CD4-positive, alpha-beta T cell (primary cell): ENCODE measurements around the gene IRF7. TPM values are rescaled to one million over a fixed set of nuclear protein-coding genes. Genes with fewer than 3 reads are reported as not detected.

Source experiments
- ATAC-seq: fragments of 200-7000 bp; cut with Tn5 transposase; one replicate; pipeline ENCODE4 v1.10.0; 2022; ENCODE audit warnings: mild to moderate bottlenecking; ENCODE audit not compliant: poor library complexity
- CTCF ChIA-PET: fragments of 350-600 bp; sonication (Branson Sonifier 250); formaldehyde crosslinking; loops from one replicate; lab custom pipeline; 2021; ENCODE audit warnings: antibody characterized with exemption, inconsistent platforms; lab: Charles Lee
- POLR2A ChIA-PET: fragments of 350-600 bp; sonication (Branson Sonifier 250); formaldehyde crosslinking; loops from one replicate; lab custom pipeline; 2021; ENCODE audit warnings: antibody characterized with exemption, inconsistent platforms; lab: Charles Lee
- DNase-seq, 14 experiments: peaks; one replicate each; pipeline ENCODE4 v3.0.0-alpha.2; 2013 to 2020; ENCODE audit warnings: mixed read lengths in 2 of 14
- H3K27ac ChIP-seq, 2 donors: one replicate each; pipeline versions ENCODE4 v1.5.1 to v1.7.0; 2013; ENCODE audit warnings: low read length in 2 of 2, low read depth in 1 of 2, mild to moderate bottlenecking in 1 of 2
- H3K27me3 ChIP-seq, 2 experiments: 1 replicate in 1 of 2; 2 replicates in 1 of 2; pipeline versions ENCODE4 v1.6.1 to v1.7.0; 2013; ENCODE audit warnings: low read length in 2 of 2, control low read depth in 1 of 2, mild to moderate bottlenecking in 1 of 2, moderate library complexity in 1 of 2; ENCODE audit not compliant: insufficient read depth in 2 of 2, control insufficient read depth in 1 of 2
- H3K36me3 ChIP-seq: one replicate; pipeline ENCODE4 v1.6.1; 2013; ENCODE audit warnings: low read length, control low read depth; ENCODE audit not compliant: insufficient read depth
- H3K4me1 ChIP-seq: one replicate; pipeline ENCODE4 v1.6.1; 2013; ENCODE audit warnings: low read length, control low read depth; ENCODE audit not compliant: insufficient read depth
- H3K4me3 ChIP-seq: one replicate; pipeline ENCODE4 v1.5.1; 2013; ENCODE audit warnings: mild to moderate bottlenecking, low read length, moderate library complexity
- H3K9me3 ChIP-seq, 2 experiments: 1 replicate in 1 of 2; 2 replicates in 1 of 2; pipeline versions ENCODE4 v1.6.1 to v1.7.0; 2013; ENCODE audit warnings: low read length in 2 of 2, mild to moderate bottlenecking in 2 of 2, control low read depth in 1 of 2, moderate library complexity in 1 of 2; ENCODE audit not compliant: control insufficient read depth in 1 of 2, insufficient read depth in 1 of 2
- H3K27ac Mint-ChIP-seq: one replicate; pipeline ENCODE4 v1.8.0; 2020; ENCODE audit warnings: mixed read lengths
- H3K27me3 Mint-ChIP-seq: one replicate; pipeline ENCODE4 v1.8.0; 2021; ENCODE audit warnings: mixed read lengths
- H3K36me3 Mint-ChIP-seq: one replicate; pipeline ENCODE4 v1.8.0; 2021; ENCODE audit warnings: low read depth, mixed read lengths
- H3K4me1 Mint-ChIP-seq: one replicate; pipeline ENCODE4 v1.8.0; 2021; ENCODE audit warnings: low read depth, mixed read lengths
- H3K4me3 Mint-ChIP-seq: one replicate; pipeline ENCODE4 v1.8.0; 2020; ENCODE audit warnings: mild to moderate bottlenecking, mixed read lengths
- H3K9me3 Mint-ChIP-seq: one replicate; pipeline ENCODE4 v1.8.0; 2020; ENCODE audit warnings: mixed read lengths
- CTCF ChIP-seq: fragments of 200-600 bp; IDR thresholded peaks from one replicate; pipeline ENCODE4 v1.8.0; 2022; ENCODE audit warnings: antibody characterized with exemption, mild to moderate bottlenecking
- intact Hi-C, 2 experiments: fragments of 100-400 bp; cut with DNase I in 1 of 2; cut with micrococcal nuclease in 1 of 2; formaldehyde crosslinking; loops; one replicate each; pipeline versions ENCODE4 v1.15.1 to v1.9.0; 2023 to 2025; cut with DNase I, micrococcal nuclease
- microRNA-seq: library from miRNA; unstranded; fragments of <30 nt; microRNA quantifications from one replicate; pipeline ENCODE4 v1.2.0, GENCODE V29; 2021; ENCODE audit warnings: borderline microRNAs expressed, borderline replicate concordance
- total RNA-seq, 174 experiments: library from RNA in 2 of 174; stranded (reverse) in 2 of 174; gene quantifications; one replicate each; pipeline ENCODE4 v1.2.3 and lab custom pipeline; 2021 to 2026

The IRF7 gene
- total RNA-seq, 2 experiments from 2014 or later, result 36.5 to 37.7 TPM

GRCh38 chr11:563066-563811 lies 52.5 kb downstream of the IRF7 start:
- intact Hi-C loops, result loop anchor here in 1 of 2 experiments (10.0 kb wide), 1 partner anchor 132 kb away; the partner anchor contains the start of genes DEAF1 and TMEM80
- ChIA-PET POLR2A (interaction anchor here (2.1 to 3.9 kb wide), 2 partner anchors 12 kb away, joined by 12 to 25 read pairs; partner anchors contain the start of gene PHRF1), CTCF (no interaction called here)
- Histone ChIP-seq H3K27me3 (no peaks in the 10 kb centered on the region), H3K4me3 (no peak overlapping the region), H3K27ac (no peak overlapping the region), H3K9me3 (no peaks in the 10 kb centered on the region), H3K4me1 (peaks cover 35% of the 10 kb centered on the region), H3K36me3 (peaks cover 10% of the 10 kb centered on the region)
- DNase-seq, result no peak
- H3K4me3 Mint-ChIP-seq, result peak overlapping the region; percentile 48
- ATAC-seq, result no peak
- no peaks in the 10 kb centered on the region for H3K9me3 Mint-ChIP-seq
- H3K27me3 Mint-ChIP-seq, result no peaks in the 10 kb centered on the region
- H3K4me1 Mint-ChIP-seq, result peaks cover 16% of the 10 kb centered on the region
- TF ChIP-seq CTCF, result no peak
- no peak overlapping the region for H3K27ac Mint-ChIP-seq
- peaks cover 9% of the 10 kb centered on the region for H3K36me3 Mint-ChIP-seq

Small RNAs within 50 kb of the gene (microRNA-seq; reads per million reads assigned to microRNA genes)
- gene MIR210, result 71.8 reads per million, percentile 63 among the genes with 10 or more reads in this experiment

Other genes starting within 250 kb of the IRF7 start
- 1 to 10 TPM; 4.2 to 6.0 TPM for gene B4GALNT4, start 246.5 kb downstream of the IRF7 start, total RNA-seq
- gene PKP3, start 221.7 kb downstream of the IRF7 start, total RNA-seq, result under 1 TPM in 1 of 2 experiments, not detected in 1; 0.60 TPM
- gene SIGIRR, start 201.0 kb downstream of the IRF7 start, total RNA-seq, result 100 to 1,000 TPM; 358 to 392 TPM
- gene ANO9, start 173.9 kb downstream of the IRF7 start, total RNA-seq, result 100 to 1,000 TPM; 109 to 114 TPM
- gene PTDSS2, start 165.7 kb downstream of the IRF7 start, total RNA-seq, result 10 to 100 TPM; 15.2 to 18.4 TPM
- gene RNH1, start 108.7 kb downstream of the IRF7 start, total RNA-seq, result 100 to 1,000 TPM; 131 to 132 TPM
- gene HRAS, start 80.4 kb downstream of the IRF7 start, total RNA-seq, result 10 to 100 TPM; 23.7 to 23.9 TPM
- gene LRRC56, start 78.4 kb downstream of the IRF7 start, total RNA-seq, result 1 to 10 TPM; 2.4 TPM
- gene LMNTD2, start 55.2 kb downstream of the IRF7 start, total RNA-seq, result 10 to 100 TPM in 1 of 2 experiments, 1 to 10 TPM in 1; 8.2 to 10.3 TPM
- 10 to 100 TPM; 14.1 to 15.7 TPM for gene RASSF7, start 55.0 kb downstream of the IRF7 start, total RNA-seq
- 10 to 100 TPM; 37.1 to 37.6 TPM for gene PHRF1, start 39.5 kb downstream of the IRF7 start, total RNA-seq
- not detected for gene CDHR5, start 9.0 kb upstream of the IRF7 start, total RNA-seq
- gene SCT, start 11.2 kb upstream of the IRF7 start, total RNA-seq, result not detected
- gene DRD4, start 21.3 kb upstream of the IRF7 start, total RNA-seq, result under 1 TPM; 0.70 to 0.82 TPM
- 10 to 100 TPM; 68.4 to 79.6 TPM for gene DEAF1, start 79.3 kb upstream of the IRF7 start, total RNA-seq
- gene TMEM80, start 79.9 kb upstream of the IRF7 start, total RNA-seq, result 10 to 100 TPM; 21.0 to 22.0 TPM
- 1 to 10 TPM; 3.5 to 4.0 TPM for gene EPS8L2, start 90.3 kb upstream of the IRF7 start, total RNA-seq
- 10 to 100 TPM; 26.2 to 27.7 TPM for gene TALDO1, start 131.5 kb upstream of the IRF7 start, total RNA-seq
- gene GATD1, start 161.5 kb upstream of the IRF7 start, total RNA-seq, result 10 to 100 TPM; 14.7 to 16.1 TPM
- gene CEND1, start 174.1 kb upstream of the IRF7 start, total RNA-seq, result not detected
- 10 to 100 TPM in 1 of 2 experiments, 1 to 10 TPM in 1; 9.1 to 11.1 TPM for gene SLC25A22, start 182.3 kb upstream of the IRF7 start, total RNA-seq
- 10 to 100 TPM; 32.6 to 33.0 TPM for gene PIDD1, start 189.3 kb upstream of the IRF7 start, total RNA-seq
- 1,000 to 10,000 TPM; 5,234 to 5,390 TPM for gene RPLP2, start 194.0 kb upstream of the IRF7 start, total RNA-seq
- gene PNPLA2, start 203.0 kb upstream of the IRF7 start, total RNA-seq, result 100 to 1,000 TPM; 202 to 220 TPM
- gene CRACR2B, start 212.0 kb upstream of the IRF7 start, total RNA-seq, result under 1 TPM in 1 of 2 experiments, not detected in 1; 0.33 TPM
- gene CD151, start 217.0 kb upstream of the IRF7 start, total RNA-seq, result 10 to 100 TPM; 20.2 to 20.8 TPM
- gene POLR2L, start 226.6 kb upstream of the IRF7 start, total RNA-seq, result 10 to 100 TPM; 19.6 to 19.8 TPM
- gene TSPAN4, start 226.9 kb upstream of the IRF7 start, total RNA-seq, result 1 to 10 TPM; 1.6 to 2.0 TPM